Measurements from ENCODE around the gene TSPAN9.

The TSPAN9 gene

DNA sequence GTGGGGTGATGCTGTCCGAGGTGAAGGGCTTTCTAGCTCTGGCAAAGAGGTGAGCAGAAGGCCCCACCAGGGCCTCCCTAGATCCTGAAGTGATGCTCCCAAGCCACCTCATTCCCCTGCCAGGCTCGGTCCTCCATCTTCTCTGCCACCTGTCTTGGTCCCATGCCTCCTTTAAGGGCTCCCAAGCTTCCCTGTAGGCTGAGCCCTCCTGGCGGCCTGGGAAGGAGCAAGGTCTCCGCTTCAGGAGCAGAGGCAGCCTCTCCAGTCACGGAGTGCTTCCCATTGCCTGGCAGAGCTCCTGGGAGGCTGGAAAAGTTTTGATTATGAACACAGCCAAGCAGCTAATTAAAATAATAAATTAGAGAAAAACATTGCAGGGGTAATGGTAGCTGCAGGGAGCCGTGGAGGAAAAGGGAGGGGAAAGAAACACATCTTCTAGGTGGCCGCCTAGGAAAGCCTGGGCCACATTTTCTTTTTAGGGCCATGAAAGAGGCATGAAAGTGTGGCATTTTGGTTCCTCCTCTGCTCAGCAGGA lies 253.9 kb downstream of the TSPAN9 start:
- TF ChIP-seq, protein P1, sequence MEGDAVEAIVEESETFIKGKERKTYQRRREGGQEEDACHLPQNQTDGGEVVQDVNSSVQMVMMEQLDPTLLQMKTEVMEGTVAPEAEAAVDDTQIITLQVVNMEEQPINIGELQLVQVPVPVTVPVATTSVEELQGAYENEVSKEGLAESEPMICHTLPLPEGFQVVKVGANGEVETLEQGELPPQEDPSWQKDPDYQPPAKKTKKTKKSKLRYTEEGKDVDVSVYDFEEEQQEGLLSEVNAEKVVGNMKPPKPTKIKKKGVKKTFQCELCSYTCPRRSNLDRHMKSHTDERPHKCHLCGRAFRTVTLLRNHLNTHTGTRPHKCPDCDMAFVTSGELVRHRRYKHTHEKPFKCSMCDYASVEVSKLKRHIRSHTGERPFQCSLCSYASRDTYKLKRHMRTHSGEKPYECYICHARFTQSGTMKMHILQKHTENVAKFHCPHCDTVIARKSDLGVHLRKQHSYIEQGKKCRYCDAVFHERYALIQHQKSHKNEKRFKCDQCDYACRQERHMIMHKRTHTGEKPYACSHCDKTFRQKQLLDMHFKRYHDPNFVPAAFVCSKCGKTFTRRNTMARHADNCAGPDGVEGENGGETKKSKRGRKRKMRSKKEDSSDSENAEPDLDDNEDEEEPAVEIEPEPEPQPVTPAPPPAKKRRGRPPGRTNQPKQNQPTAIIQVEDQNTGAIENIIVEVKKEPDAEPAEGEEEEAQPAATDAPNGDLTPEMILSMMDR (conservative IDR thresholded peaks at IDR 0.05): no peak
- H3K27ac ChIP-seq: no peak overlapping the region

DNA sequence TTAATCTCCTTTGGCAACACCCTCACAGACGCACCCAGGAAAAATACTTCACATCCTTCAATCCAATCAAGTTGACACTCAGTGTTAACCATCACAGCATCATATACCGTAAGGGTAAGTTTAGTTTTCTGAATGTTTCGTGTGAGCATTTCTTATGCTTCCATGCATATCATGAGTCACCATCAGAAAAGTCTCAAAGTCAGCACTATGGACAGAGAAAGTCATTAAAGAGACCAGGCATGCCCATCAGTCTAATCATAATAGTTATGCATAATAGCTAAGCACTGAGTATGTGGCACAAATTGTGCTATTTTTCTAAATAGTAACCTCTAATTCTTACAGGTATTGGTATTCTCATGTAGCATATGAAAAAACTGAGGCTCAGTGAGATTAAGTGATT lies 255.0 kb downstream of the TSPAN9 start:
- TF ChIP-seq, protein P1 (conservative IDR thresholded peaks at IDR 0.05): no peak
- H3K27ac ChIP-seq: no peak overlapping the region

DNA sequence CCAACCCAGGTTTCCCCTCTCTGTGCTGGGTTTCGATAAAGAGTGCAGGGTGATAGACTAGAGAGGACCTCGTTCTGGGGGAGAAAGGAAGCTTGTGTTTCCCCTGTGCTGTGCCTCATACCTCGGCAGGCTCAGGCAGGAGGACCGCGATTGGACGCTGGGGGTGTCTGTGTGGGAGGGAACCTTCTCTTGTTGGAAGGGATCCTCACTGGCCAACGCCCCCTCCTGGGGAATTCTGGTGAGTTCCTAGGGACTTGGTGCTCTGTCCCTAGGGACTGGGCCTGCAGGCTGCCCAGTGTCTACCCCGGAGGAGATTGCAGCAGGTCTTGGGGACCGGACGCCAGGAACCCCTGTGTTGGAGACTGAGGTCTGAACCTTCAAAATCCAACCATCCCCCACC lies 256.4 kb downstream of the TSPAN9 start:
- TF ChIP-seq, protein P1 (conservative IDR thresholded peaks at IDR 0.05): no peak
- no peak overlapping the region for H3K27ac ChIP-seq

DNA sequence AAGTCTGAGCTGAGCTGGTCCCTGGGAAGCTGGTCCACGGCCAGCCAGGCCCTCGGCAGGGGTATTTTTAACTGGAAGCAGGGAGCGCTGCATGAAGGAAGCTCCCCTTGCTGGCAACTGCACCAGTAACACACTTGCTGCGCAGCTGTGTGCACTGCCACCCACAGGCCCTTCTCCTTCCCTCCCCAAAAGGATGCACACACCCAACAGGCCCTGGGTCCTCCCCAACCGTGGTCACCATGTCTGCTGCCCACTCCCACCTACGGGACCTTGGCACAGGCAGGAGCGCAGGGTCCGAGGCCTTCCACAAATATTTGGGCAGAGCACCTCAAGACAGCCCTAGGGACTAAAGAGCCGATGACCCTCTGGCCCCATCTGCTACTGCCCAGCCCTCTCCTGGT lies 256.8 kb downstream of the TSPAN9 start:
- H3K27ac ChIP-seq: no peak overlapping the region
- TF ChIP-seq, protein P1 (conservative IDR thresholded peaks at IDR 0.05): no peak

DNA sequence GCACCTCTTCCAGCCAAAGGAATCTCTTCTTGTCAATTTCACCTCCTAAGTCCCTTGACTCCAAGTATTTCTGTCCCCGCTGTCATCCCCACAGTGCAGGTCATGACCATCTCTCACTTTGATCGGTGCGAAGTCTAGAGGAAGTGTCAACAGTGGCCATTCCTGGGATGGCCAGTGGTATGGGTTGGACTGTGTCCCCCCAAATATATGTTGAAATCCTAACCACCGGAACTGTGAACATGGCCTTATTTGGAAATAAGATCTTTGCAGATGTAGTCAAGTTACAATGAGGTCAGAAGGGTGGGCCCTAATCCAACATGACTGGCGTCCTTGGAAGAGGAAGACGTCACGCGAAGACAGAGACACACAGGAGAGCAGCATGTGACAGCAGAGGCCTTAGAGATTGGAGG lies 257.9 kb downstream of the TSPAN9 start:
- no peak overlapping the region for H3K27ac ChIP-seq
- TF ChIP-seq, protein P1 (conservative IDR thresholded peaks at IDR 0.05): no peak
